HG02970 (cell line): ENCODE results near the gene ACIN1.
"Not testable (repeated sequence)": the region's sequence is repeated elsewhere in the genome, so short reads cannot be mapped to it uniquely, and the experiment has no call there.

Experiments used
- ATAC-seq: cut with Tn5 transposase; IDR thresholded peaks from one replicate; pipeline ENCODE4 v1.9.1; 2021; ENCODE audit warnings: mild to moderate bottlenecking, moderate library complexity, moderate number of reproducible peaks; ENCODE audit not compliant: unreplicated experiment, low FRiP score

Gene ACIN1

DNA sequence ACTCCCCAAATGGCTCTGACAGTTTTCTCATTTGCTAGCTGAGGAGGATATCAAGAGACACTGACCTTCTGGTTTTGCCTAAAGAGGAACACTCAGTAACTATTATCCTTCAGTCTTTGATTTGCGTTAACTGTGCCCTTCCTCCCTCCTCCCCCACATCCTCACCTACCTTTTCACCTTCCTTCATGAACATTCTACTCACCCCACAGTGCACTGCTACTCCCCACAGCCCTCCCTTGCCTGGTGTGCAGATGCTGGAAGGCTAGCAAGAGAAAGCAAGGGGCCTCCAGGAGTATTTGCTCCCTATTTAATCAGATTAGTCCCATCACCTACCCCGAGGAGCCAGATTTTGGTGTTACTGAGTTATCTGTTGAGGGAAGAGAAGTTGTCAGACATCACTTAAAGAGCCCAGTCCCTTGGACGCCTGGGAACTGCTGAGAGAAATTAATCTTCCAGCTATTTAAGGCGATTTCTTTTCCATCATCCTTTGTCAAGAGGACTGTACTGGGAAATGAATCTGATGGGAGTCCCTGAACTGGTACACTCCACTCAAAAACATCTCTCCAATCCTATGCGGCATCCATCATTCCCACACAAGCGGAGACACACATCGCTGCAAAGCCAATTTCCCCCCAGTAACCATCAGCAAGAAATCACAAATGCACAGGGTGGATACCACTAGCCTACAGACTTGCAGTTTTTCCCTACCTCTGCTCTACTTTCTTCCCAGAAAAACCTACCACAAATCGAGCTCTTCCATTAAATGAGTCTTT, 71.7 kb downstream of the ACIN1 start:
- ATAC-seq: no peak

DNA sequence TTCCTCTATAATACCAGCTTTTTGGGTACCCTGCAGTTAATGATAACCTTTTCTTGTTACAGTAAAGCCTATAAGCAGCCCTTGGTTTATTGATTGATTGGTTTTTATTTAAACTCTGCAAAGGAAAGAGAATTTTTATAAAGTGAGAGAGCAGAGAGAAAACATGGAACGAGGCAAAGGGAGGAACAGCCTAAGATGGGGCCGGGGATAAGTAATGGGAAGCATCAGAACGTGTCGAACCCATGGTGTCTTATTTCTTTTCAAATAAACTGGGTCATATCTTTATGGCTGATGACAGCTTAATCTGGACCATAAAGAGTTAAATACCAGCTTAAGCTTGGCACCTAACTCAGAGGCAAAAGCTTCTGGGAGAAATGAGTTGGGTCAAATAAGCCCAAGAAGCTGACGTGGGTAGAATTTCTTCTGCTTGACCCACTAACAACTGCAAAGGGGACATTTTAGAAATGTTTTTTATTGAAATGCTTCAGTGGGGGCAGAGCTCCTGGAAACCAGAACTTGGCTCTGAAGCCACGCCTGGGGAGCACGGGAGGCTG, 73.0 kb downstream of the ACIN1 start:
- no peak for ATAC-seq

DNA sequence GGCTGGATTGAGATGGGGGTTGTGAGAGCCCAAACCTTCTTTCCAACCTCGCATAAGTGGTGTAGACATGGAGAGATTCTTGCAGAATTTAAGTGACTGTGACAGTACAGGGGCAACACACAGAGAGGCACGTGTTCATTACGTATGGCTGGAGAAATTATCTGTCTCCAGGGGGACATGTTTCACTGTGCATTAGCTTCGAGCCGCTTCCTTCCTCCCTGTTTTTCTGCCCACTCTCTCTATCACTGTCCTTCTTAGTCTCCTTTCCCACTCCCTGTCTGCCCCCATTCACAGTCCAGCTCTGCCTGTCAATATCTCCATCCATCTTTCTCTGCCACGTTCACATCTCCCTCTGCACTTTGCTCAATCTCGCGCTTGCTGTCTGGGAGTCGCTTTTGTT, 73.5 kb downstream of the ACIN1 start:
- ATAC-seq: no peak

DNA sequence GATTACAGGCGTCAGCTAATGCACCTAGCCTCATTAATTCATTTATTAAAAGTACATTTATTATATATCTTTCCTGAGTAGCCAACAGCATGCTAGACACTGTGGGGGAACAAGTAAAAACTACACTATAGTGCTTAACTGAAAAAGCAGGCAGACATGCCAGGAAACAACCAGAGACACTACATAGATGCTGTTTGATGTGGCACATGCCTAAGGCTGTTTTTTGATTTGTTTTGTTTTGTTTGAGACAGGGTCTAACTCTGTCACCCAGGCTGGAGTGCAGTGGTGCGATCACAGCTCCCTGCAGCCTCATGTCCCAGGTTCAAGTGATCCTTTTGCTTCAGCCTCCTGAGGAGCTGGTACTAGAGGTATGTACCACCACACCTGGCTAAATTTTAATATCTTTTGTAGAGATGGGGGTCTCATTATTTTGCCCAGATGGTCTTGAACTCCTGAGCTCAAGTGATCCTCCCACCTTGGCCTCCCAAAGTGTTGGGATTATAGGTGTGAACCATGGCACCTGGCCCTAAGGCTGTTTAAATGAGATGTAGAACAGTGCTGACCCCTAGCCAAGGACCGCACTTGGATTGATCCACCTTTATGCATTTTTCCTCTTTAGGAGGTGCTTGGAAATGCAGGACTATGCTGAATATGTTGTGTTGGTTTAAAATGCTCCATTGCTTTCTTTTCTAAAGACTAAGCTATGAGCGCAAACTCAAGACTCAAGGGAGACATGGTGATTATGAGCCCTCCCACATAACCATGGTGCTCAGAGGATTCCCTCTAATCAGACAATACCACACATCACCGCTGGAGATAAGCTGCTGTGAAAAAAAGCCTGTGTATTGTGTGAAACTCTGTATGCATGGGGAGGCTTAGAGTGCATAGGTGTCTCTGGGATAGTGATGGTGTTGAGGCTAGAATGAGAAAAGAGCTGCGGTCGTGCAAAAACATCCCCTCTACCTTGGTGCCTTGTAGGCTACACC, 74.5 kb downstream of the ACIN1 start:
- no peak for ATAC-seq

DNA sequence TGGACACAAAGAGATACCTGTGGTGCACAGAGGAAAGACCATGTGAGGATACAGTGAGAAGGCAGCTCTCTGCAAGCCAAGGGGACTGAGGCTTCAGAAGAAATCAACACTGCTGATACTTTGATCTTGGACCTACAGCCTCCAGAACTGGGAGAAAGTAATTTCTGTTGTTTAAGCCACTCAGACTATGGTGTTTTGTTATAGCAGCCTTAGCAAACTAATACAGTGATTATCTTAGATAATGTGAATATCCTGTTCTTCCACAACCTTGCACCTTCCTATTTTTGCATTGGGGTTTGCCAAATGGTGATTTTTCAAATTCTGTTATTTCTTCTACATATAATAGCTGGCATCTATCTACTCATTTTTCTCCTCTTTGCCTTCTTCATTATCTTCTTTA, 76.8 kb downstream of the ACIN1 start:
- ATAC-seq: no peak

DNA sequence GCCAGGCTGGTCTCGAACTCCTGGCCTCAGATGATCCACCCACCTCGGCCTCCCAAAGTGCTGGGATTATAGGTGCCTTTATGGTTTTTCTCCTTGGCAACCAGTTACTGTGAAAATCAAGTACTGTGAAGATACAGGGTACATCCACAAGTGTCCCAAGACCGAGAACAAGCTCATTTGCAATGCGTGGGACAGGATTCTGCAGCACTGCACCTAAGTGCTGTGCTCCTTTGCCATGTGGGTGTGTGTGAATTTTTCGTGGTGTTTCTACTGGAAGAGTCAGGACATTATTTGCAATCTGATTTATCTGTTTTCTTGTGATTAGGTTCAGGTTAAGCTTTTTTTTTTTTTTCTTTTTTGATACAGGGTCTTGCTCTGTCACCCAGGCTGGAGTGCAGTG, 77.8 kb downstream of the ACIN1 start:
- ATAC-seq: no peak

DNA sequence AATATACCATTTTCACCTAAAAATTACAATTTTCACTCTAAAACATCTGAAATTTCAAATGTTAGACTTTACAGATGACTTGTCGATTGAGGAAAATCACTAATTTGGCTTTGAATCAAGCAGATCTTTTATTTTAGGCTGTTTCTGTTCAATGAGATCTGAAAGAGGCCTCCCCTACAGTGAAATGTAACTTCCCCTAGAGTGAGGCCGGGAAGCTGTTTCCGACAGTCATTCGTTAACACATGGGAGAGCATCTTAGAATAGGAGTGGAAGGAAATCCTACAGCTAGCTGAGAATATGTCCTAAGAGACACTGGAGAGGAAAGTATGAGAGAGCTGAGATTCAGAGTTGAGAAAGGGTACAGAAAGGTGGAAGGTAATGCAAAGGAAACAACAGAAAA, 79.3 kb downstream of the ACIN1 start:
- ATAC-seq: no peak

DNA sequence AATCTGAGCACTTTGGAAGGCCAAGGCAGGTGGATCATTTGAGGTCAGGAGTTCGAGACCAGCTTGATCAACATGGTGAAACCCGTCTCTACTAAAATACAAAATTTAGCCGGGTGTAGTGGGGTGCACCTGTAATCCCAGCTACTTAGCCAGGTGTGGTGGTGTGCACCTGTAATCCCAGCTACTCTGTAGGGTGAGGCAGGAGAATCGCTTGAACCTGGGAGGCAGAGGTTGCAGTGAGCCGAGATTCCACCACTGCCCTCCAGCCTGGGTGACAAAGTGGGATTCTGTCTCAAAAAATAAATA, 81.2 kb downstream of the ACIN1 start:
- not testable (repeated sequence) for ATAC-seq

DNA sequence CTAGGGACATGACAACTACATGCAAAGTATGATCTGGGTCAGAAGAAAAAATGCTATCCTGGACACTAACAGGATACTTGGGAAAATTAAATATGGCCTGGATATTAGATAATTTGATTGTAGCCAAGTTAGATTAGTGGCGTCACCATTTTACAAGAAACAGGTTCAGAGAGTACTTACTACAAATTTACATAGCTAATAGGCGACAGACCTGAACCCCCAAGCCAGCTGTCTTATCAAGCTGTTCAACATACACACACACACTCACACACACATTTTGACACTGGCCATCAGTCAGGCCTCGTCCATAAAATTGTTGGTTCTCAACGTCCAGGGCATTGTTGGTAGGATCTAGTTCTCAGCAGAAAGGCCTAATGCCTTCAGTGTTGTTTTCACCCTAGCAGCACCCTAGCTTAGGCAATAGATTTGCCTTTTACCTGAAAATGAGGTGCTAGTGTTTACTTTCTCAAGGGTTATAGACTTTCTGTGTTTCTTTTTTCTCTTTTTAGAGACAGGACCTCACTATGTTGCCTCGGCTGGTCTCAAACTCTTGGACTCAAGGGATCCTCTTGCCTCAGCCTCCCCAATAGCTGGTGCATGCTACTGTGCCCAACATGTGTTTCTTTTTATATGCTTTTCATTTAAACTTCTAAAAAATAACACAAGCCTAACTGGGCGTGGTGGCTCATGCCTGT, 81.7 kb downstream of the ACIN1 start:
- ATAC-seq: no peak

DNA sequence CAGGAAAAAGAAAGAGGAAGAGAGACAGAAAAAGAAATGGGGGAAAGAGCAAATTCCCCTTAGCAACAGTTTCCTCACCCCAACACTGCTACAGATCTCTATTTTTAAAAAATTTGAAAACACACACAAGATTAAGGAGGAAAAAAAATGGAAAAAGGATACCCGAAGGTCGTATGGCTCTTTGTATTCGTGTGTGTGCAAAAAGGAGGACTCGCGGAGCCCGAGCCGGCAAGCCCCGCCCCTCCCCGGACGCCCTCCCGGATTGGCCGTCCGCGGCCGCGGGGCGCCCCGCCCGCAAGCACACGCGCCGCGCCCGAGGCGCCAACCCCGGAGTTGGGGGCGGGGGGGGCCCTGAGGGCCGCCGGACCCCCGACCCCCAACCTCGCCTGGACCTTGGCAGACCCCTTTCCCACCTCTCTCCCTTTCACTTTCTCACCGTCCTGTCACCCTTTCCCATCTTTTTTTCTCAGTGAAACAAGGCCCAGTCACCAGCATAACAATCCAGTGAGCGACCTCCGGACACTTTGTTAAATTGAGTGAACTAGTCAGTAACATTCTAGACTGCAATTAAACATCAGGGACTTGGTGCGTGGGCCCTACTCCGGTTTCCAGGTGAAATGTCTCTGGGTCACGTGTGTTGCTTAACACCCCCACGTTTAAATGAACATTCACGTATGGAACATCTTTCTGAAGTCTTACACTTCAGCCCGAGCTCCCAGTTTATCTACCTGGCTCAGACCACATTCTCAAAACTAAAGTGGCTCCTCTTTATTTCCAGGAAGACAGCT, 84.8 kb downstream of the ACIN1 start, which contains the start of gene C14orf93:
TSS of gene C14orf93 (minus strand) at position 205 of the 788 bp plus-strand sequence. CDS start 11,120 bp downstream, outside the sequence.
- peak; percentile 47 for ATAC-seq

DNA sequence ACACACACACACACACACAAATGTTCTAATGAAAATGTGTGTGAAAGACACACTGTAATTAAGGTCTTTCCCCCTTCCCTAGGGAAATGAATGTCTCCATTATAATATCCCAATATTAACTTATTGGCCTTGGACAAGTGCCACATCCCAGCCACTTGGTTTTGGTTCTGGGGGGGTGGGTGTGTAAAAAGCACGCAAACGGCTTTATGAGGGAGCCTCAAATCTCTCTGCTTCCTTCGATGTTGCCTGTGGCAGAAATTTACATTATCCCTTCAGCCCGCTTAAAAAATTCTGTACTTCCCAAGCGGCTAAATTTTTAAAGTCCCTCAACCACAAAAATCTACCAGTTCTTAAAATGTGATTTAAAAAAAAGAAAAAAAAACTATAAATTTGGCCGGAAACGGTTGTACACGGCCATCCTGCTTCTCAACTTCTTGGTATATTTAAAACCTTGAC, 85.4 kb downstream of the ACIN1 start:
- ATAC-seq: no peak

DNA sequence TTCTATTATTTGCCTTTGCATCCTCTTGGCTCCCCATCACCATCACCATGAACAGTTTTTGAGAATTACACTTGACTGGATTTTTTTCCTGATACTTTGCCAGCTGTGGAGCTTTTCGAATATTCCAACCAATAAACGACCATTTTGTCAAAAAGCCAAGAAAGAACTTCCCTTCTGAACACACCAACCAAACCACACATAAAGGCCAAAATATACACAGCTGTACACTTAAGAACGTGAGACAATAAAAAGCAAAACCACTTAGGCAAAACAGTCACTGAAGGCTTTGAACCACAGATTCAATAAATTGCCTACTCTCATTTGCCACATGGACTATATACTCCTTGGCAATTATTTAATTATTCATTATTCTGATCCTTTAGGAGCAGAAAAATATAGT, 86.1 kb downstream of the ACIN1 start:
- no peak for ATAC-seq
